ENCODE data around the gene SND1. TPM values are rescaled to one million over a fixed set of nuclear protein-coding genes. Genes with fewer than 3 reads are reported as not detected.

The SND1 gene
- total and polyA plus RNA-seq, 10 of the 15 experiments (the other 5 are each of a cell fraction or from before 2014, with no cell fraction given) = 52.4 to 270 (median 146) TPM

DNA sequence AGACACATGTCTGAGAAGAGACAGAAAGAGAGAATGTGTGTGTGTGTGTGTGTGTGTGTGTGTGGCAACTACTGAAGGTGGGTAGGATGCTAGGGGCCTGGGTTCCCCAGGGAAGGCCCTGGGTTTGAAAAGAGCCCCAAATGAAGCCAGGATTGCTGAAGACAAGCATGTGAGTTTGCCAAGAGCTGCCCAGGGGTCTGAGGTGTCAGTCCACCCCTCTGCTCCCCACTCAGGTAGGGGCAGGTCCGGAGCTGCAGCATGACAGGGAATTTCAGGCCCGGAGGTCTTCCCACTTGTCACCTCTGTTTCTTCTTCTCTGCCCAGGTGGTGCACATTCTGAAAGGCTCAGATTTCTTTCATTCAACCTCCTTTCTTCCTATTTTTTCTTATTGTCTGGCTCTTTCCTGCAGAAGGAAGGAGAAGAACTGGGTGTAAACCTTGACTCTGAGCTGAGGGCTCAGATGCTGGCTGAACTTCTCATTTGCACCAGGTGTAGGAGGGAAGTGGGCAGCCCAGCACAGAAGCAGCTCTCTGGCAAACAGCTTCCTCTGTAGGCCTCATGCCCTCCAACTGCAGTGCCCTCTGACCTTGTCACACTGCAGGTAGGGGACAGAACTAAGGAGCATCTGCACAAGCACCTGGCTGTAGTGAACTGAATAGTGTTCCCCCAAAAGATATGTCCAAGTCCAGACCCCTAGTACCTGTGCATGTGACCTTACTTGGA, 458.8 kb downstream of the SND1 start (continued):
- no peak for TF ChIP-seq SPI1 (IDR thresholded peaks at IDR 0.05; ENCODE audit: borderline replicate concordance, insufficient read depth, low read depth, low read length)
- no peak for TF ChIP-seq SMAD5 (IDR thresholded peaks at IDR 0.05; ENCODE audit: low read depth)
- TF ChIP-seq ASH2L (IDR thresholded peaks at IDR 0.05; ENCODE audit: borderline replicate concordance, low read depth) = no peak
- TF ChIP-seq, protein P1, sequence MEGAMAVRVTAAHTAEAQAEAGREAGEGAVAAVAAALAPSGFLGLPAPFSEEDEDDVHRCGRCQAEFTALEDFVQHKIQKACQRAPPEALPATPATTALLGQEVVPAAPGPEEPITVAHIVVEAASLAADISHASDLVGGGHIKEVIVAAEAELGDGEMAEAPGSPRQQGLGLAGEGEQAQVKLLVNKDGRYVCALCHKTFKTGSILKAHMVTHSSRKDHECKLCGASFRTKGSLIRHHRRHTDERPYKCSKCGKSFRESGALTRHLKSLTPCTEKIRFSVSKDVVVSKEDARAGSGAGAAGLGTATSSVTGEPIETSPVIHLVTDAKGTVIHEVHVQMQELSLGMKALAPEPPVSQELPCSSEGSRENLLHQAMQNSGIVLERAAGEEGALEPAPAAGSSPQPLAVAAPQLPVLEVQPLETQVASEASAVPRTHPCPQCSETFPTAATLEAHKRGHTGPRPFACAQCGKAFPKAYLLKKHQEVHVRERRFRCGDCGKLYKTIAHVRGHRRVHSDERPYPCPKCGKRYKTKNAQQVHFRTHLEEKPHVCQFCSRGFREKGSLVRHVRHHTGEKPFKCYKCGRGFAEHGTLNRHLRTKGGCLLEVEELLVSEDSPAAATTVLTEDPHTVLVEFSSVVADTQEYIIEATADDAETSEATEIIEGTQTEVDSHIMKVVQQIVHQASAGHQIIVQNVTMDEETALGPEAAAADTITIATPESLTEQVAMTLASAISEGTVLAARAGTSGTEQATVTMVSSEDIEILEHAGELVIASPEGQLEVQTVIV (IDR thresholded peaks at IDR 0.05; ENCODE audit: borderline replicate concordance, partially characterized antibody) = no peak
- TF ChIP-seq KLF5 (IDR thresholded peaks at IDR 0.05; ENCODE audit: partially characterized antibody) = no peak

DNA sequence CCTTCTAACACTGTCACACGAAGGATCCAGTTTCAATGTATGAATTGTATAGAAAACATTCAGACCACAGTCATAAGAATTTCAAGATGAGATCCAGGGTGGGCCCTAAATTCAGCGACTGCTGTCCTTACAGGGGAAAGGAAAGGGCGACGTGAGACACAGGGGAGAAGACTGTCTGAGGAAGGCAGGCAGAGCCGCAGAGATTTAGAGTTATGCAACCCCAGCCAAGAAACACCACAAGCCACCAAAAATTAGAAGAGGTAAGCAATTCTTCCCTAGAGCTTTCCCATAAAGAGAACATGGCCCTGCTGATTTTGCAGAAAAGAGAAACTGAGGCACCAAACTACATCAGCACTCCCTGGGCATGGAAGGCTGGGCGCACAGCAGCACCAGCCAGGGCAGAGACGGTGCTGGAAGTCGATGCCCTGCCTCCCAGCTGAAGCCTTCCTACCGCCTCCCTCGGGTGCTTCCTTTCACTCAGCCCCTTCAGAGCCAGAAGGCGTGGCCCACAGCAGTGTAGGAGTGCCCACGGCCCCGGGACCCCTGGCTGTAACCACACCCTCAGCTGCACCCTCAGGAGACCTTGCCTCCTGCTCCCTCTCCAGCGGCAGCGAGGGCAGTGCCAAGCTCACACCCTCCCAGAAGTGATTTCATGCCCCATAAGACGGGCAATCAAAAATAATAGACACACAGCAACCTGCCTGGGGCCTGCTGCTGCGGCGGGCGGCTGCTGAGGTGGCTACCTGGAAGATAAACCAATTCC, 460.2 kb downstream of the SND1 start:
- ChIA-PET CTCF (interaction anchor here (1.4 to 4.7 kb wide), 2 partner anchors 23 to 97 kb away, joined by 5 to 28 read pairs; no protein-coding TSS in a partner anchor), POLR2A (no interaction called here), RAD21 (ENCODE audit: unreplicated experiment) (no interaction called here), SMC1A (ENCODE audit: uncharacterized antibody, unreplicated experiment) (interaction anchor here (0.8 kb wide), 1 partner anchor 257 kb away, joined by 3 read pairs; no protein-coding TSS in a partner anchor)
- H3K27ac ChIP-seq (ENCODE audit: control insufficient read depth, insufficient read depth) = no peak overlapping the region
- 61% methylated on average over 19 of the region's 19 CpGs for WGBS (ENCODE audit: insufficient coverage, insufficient replicate concordance, low lambda C conversion rate, missing lambda C conversion rate)
- in situ Hi-C loops (cut with MboI) = no loop called here
- H3K9ac ChIP-seq (ENCODE audit: control insufficient read depth, insufficient read depth, low read length) = no peak overlapping the region
- no peaks in the 10 kb centered on the region for H4K20me1 ChIP-seq (ENCODE audit: control insufficient read depth, insufficient read depth)
- H3K79me2 ChIP-seq (ENCODE audit: control insufficient read depth, insufficient read depth, low read length) = no peaks in the 10 kb centered on the region
- H3K4me3 ChIP-seq = no peak overlapping the region
- H2AFZ ChIP-seq (ENCODE audit: control insufficient read depth, low read depth, low read length) = no peak overlapping the region
- H3K36me3 ChIP-seq (ENCODE audit: control insufficient read depth in 2 of 2, insufficient read depth in 2 of 2, low read length in 1 of 2) = no peaks in the 10 kb centered on the region
- intact Hi-C loops (cut with micrococcal nuclease; ENCODE audit: unreplicated experiment) = no loop called here
- FAIRE-seq = no peak
- 0 out of 2 replicates have a peak overlapping the region, but pooled peaks have one; percentile 5 for H3K4me2 ChIP-seq (ENCODE audit: control insufficient read depth, insufficient read depth)
- no peak for ATAC-seq
- H3K27me3 ChIP-seq (replicated peaks in 1 of 2; ENCODE audit: control insufficient read depth in 2 of 2, insufficient read depth in 2 of 2, low read length in 1 of 2) = no peaks in the 10 kb centered on the region; a peak in 1 of 4 replicates
- no TSS peak for BruUV-seq (replicated peaks)
- DNase-seq (ENCODE audit: low read depth, low spot score) = no peak
- H3K9me3 ChIP-seq (replicated peaks; ENCODE audit: control insufficient read depth, insufficient read depth, low read length) = no peaks in the 10 kb centered on the region
- peaks cover 30% of the 10 kb centered on the region for H3K4me1 ChIP-seq (ENCODE audit: control insufficient read depth, insufficient read depth, low read length)
- TF ChIP-seq, protein P2, sequence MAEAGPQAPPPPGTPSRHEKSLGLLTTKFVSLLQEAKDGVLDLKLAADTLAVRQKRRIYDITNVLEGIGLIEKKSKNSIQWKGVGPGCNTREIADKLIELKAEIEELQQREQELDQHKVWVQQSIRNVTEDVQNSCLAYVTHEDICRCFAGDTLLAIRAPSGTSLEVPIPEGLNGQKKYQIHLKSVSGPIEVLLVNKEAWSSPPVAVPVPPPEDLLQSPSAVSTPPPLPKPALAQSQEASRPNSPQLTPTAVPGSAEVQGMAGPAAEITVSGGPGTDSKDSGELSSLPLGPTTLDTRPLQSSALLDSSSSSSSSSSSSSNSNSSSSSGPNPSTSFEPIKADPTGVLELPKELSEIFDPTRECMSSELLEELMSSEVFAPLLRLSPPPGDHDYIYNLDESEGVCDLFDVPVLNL (IDR thresholded peaks at IDR 0.05; ENCODE audit: low read depth, low read length) = no peak
- TF ChIP-seq EED (IDR thresholded peaks at IDR 0.05; ENCODE audit: low read depth) = no peak
- TF ChIP-seq, protein P3, sequence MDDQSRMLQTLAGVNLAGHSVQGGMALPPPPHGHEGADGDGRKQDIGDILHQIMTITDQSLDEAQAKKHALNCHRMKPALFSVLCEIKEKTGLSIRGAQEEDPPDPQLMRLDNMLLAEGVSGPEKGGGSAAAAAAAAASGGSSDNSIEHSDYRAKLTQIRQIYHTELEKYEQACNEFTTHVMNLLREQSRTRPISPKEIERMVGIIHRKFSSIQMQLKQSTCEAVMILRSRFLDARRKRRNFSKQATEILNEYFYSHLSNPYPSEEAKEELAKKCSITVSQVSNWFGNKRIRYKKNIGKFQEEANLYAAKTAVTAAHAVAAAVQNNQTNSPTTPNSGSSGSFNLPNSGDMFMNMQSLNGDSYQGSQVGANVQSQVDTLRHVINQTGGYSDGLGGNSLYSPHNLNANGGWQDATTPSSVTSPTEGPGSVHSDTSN (IDR thresholded peaks at IDR 0.05; ENCODE audit: insufficient replicate concordance, low read depth, low read length) = no peak
- TF ChIP-seq RELA (IDR thresholded peaks at IDR 0.05; ENCODE audit: borderline replicate concordance, partially characterized antibody) = no peak
- no peak for TF ChIP-seq NRF1 (conservative IDR thresholded peaks at IDR 0.05; ENCODE audit: low read depth, low read length)
- TF ChIP-seq PML (IDR thresholded peaks at IDR 0.05; ENCODE audit: low read length) = no peak
- no peak for TF ChIP-seq ESRRA (IDR thresholded peaks at IDR 0.05; ENCODE audit: low read length)
- TF ChIP-seq, protein P1 (IDR thresholded peaks at IDR 0.05; ENCODE audit: borderline replicate concordance, partially characterized antibody) = no peak
- TF ChIP-seq POLR2A (IDR thresholded peaks at IDR 0.05; ENCODE audit: low read depth, low read length) = no peak

Measured in GM12878 (cell line).